ENCODE data around the gene RABL3. TPM values are rescaled to one million over a fixed set of nuclear protein-coding genes. Genes with fewer than 3 reads are reported as not detected.

The RABL3 gene
- total and polyA plus RNA-seq, 2 of the 13 experiments (the other 11 are each of a cell fraction or from before 2014, with no cell fraction given) = 4.8 to 31.9 TPM

DNA sequence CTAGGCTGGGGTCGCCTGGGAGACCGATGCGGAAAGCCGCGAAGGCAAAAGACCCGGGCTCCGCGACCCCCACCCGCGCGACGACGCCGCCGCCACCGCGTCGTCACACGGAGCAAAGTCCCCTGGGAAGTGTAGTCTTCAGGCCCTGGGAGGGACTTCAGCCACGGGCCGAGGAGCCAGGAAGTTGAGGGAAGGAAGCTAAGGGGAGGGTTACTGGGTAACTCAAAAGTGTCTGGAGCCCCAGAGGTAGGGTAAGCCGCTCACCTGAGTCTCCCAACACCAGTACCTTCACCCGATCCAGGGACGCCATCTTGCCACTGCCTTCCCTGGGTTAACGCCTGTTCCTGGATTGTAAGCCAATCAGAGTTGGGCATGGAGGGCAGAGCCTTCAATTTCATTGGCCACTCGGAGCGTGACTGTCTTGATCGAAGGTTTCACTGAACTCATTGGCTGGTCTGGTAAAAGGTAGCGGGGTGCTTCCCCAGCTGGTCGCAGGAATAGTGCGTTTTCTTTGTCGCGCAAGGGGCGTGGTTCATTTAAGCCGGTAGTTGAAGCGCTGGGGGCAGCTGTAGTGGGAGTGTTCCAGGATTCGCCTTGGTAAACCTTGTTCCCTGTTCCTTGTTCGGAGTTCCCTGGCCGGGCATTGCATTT lies at the start of gene RABL3, which contains the start of gene GTF2E1 (continued):
- TF ChIP-seq GZF1 (CRISPR knock-in tag; IDR thresholded peaks at IDR 0.05) (no peak), ZBTB8A (CRISPR knock-in tag; IDR thresholded peaks at IDR 0.05; ENCODE audit: borderline replicate concordance, low read depth) (no peak), GTF2F1 (IDR thresholded peaks at IDR 0.05; ENCODE audit: low read length) (no peak), RBFOX2 (IDR thresholded peaks at IDR 0.05; ENCODE audit: low read depth, low read length) (peak; percentile 82), SMAD3 (CRISPR knock-in tag; IDR thresholded peaks at IDR 0.05) (peak; percentile 70), ZNF432 (CRISPR knock-in tag; IDR thresholded peaks at IDR 0.05; ENCODE audit: borderline replicate concordance) (no peak), MED8 (CRISPR knock-in tag; IDR thresholded peaks at IDR 0.05; ENCODE audit: insufficient replicate concordance) (peak; percentile 55), ZNF234 (CRISPR knock-in tag; conservative IDR thresholded peaks at IDR 0.05) (no peak), SAP130 (CRISPR knock-in tag; IDR thresholded peaks at IDR 0.05; ENCODE audit: low read depth) (peak; percentile 98), NCOR1 (IDR thresholded peaks at IDR 0.05; ENCODE audit: borderline replicate concordance, low read length) (peak; percentile 59; the same call in 1 of the 2 replicates), ZMYM2 (CRISPR knock-in tag; IDR thresholded peaks at IDR 0.05) (no peak), HDAC2 (CRISPR knock-in tag; IDR thresholded peaks at IDR 0.05) (peak; percentile 40; the same call in 1 of the 2 replicates), ZFP41 (CRISPR knock-in tag; IDR thresholded peaks at IDR 0.05; ENCODE audit: borderline replicate concordance) (no peak), PITX1 (CRISPR knock-in tag; IDR thresholded peaks at IDR 0.05) (peak; percentile 29; the same call in 1 of the 2 replicates), HNRNPUL1 (IDR thresholded peaks at IDR 0.05; ENCODE audit: low read depth, low read length) (no peak), IKZF4 (CRISPR knock-in tag; IDR thresholded peaks at IDR 0.05; ENCODE audit: borderline replicate concordance, low read depth, not compliant biosample characterization) (peak; percentile 60)
- TF ChIP-seq, protein P1, sequence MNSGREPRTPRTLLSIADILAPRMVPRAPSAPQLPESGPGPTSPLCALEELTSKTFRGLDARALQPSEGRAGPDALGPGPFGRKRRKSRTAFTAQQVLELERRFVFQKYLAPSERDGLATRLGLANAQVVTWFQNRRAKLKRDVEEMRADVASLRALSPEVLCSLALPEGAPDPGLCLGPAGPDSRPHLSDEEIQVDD (CRISPR knock-in tag; IDR thresholded peaks at IDR 0.05; ENCODE audit: borderline replicate concordance) = 0 out of 2 replicates have a peak, but pooled peaks have one; percentile 44
- TF ChIP-seq, protein P2, sequence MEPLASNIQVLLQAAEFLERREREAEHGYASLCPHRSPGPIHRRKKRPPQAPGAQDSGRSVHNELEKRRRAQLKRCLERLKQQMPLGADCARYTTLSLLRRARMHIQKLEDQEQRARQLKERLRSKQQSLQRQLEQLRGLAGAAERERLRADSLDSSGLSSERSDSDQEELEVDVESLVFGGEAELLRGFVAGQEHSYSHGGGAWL (CRISPR knock-in tag; IDR thresholded peaks at IDR 0.05) = peak; percentile 83
- TF ChIP-seq, protein P3, sequence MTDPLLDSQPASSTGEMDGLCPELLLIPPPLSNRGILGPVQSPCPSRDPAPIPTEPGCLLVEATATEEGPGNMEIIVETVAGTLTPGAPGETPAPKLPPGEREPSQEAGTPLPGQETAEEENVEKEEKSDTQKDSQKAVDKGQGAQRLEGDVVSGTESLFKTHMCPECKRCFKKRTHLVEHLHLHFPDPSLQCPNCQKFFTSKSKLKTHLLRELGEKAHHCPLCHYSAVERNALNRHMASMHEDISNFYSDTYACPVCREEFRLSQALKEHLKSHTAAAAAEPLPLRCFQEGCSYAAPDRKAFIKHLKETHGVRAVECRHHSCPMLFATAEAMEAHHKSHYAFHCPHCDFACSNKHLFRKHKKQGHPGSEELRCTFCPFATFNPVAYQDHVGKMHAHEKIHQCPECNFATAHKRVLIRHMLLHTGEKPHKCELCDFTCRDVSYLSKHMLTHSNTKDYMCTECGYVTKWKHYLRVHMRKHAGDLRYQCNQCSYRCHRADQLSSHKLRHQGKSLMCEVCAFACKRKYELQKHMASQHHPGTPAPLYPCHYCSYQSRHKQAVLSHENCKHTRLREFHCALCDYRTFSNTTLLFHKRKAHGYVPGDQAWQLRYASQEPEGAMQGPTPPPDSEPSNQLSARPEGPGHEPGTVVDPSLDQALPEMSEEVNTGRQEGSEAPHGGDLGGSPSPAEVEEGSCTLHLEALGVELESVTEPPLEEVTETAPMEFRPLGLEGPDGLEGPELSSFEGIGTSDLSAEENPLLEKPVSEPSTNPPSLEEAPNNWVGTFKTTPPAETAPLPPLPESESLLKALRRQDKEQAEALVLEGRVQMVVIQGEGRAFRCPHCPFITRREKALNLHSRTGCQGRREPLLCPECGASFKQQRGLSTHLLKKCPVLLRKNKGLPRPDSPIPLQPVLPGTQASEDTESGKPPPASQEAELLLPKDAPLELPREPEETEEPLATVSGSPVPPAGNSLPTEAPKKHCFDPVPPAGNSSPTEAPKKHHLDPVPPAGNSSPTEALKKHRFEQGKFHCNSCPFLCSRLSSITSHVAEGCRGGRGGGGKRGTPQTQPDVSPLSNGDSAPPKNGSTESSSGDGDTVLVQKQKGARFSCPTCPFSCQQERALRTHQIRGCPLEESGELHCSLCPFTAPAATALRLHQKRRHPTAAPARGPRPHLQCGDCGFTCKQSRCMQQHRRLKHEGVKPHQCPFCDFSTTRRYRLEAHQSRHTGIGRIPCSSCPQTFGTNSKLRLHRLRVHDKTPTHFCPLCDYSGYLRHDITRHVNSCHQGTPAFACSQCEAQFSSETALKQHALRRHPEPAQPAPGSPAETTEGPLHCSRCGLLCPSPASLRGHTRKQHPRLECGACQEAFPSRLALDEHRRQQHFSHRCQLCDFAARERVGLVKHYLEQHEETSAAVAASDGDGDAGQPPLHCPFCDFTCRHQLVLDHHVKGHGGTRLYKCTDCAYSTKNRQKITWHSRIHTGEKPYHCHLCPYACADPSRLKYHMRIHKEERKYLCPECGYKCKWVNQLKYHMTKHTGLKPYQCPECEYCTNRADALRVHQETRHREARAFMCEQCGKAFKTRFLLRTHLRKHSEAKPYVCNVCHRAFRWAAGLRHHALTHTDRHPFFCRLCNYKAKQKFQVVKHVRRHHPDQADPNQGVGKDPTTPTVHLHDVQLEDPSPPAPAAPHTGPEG (CRISPR knock-in tag; IDR thresholded peaks at IDR 0.05) = peak; percentile 37; the same call in 1 of the 2 replicates
- TF ChIP-seq, protein P4, sequence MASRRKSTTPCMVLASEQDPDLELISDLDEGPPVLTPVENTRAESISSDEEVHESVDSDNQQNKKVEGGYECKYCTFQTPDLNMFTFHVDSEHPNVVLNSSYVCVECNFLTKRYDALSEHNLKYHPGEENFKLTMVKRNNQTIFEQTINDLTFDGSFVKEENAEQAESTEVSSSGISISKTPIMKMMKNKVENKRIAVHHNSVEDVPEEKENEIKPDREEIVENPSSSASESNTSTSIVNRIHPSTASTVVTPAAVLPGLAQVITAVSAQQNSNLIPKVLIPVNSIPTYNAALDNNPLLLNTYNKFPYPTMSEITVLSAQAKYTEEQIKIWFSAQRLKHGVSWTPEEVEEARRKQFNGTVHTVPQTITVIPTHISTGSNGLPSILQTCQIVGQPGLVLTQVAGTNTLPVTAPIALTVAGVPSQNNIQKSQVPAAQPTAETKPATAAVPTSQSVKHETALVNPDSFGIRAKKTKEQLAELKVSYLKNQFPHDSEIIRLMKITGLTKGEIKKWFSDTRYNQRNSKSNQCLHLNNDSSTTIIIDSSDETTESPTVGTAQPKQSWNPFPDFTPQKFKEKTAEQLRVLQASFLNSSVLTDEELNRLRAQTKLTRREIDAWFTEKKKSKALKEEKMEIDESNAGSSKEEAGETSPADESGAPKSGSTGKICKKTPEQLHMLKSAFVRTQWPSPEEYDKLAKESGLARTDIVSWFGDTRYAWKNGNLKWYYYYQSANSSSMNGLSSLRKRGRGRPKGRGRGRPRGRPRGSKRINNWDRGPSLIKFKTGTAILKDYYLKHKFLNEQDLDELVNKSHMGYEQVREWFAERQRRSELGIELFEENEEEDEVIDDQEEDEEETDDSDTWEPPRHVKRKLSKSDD (CRISPR knock-in tag; IDR thresholded peaks at IDR 0.05; ENCODE audit: low read depth) = peak; percentile 67; the same call in 1 of the 2 replicates

Data from HepG2 (cell line).